ENCODE measurements around the gene NTM. TPM values are rescaled to one million over a fixed set of nuclear protein-coding genes. Genes with fewer than 3 reads are reported as not detected.

The NTM gene
- total RNA-seq, 4 donors from 2014 or later, result 0.40 to 3.1 (median 2.1) TPM; not detected in 1

DNA sequence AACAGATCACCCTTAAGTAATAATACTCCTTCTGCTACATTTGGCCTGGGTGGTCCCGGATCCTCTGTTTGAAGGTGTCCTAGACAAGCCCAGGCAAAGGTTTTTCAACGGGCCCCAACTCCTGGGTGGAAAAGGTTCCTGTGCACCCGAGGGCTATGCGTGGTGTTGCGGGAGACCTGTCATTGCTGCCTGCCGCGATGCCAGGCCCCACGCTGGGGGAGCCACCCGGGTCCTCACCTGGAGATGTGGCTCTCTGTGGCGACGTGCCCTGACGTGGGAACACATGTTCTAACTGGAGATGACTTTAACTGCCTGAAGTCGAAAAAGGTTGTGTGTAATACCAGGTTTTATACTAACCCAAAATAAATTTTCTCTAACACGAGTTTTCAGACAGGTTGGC lies 467.1 kb downstream of the NTM start:
- DNase-seq, result no peak
- TF ChIP-seq POLR2A (IDR thresholded peaks at IDR 0.05), result no peak
- intact Hi-C loops (cut with DNase I; ENCODE audit: low total_unique reads) (no loop called here), in situ Hi-C loops (cut with MboI; ENCODE audit: low pct_ligation_motif_present in 1 of 4, low pct_unique_long_range_greater_than_20kb in 1 of 4, low sequenced_read_pairs in 3 of 4) (no loop called here)
- no peak overlapping the region for H3K4me3 ChIP-seq
- no peak overlapping the region for H3K27ac ChIP-seq
- no peaks in the 10 kb centered on the region for H3K27me3 ChIP-seq
- H3K4me1 ChIP-seq, result no peaks in the 10 kb centered on the region
- no peaks in the 10 kb centered on the region for H3K36me3 ChIP-seq
- 70 to 86% methylated on average over 2 to 14 of the region's 14 CpGs for WGBS, 2 donors (ENCODE audit: low coverage in 1 of 2)
- no peaks in the 10 kb centered on the region for H3K9me3 ChIP-seq

DNA sequence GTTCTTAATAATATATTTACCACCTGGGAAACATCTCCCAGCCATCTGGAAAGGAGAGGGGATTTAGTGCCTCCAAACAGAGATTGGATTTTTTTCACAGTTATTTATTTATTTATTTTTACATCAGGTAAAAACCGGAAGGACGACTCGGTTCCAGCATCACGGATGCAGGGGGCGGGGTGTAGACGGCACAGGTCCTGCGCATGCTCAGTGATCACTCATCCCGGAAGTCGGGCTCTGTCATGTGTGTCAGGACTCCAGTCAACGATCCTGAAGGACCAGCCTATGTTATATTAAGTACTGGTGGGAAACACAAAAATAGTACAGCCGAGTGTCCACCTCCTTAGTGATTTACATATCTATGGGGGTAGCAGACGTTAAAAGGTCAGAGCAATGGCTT lies 467.6 kb downstream of the NTM start:
- Histone ChIP-seq H3K27me3 (no peaks in the 10 kb centered on the region), H3K36me3 (no peaks in the 10 kb centered on the region), H3K4me3 (no peak overlapping the region), H3K9me3 (no peaks in the 10 kb centered on the region), H3K27ac (no peak overlapping the region), H3K4me1 (no peaks in the 10 kb centered on the region)
- DNase-seq, result no peak
- in situ Hi-C loops (cut with MboI; ENCODE audit: low pct_ligation_motif_present in 1 of 4, low pct_unique_long_range_greater_than_20kb in 1 of 4, low sequenced_read_pairs in 3 of 4), result no loop called here
- 87 to 89% methylated on average over 10 to 12 of the region's 12 CpGs for WGBS, 2 donors (ENCODE audit: low coverage in 1 of 2)
- intact Hi-C loops (cut with DNase I; ENCODE audit: low total_unique reads), result no loop called here
- TF ChIP-seq, protein P1, sequence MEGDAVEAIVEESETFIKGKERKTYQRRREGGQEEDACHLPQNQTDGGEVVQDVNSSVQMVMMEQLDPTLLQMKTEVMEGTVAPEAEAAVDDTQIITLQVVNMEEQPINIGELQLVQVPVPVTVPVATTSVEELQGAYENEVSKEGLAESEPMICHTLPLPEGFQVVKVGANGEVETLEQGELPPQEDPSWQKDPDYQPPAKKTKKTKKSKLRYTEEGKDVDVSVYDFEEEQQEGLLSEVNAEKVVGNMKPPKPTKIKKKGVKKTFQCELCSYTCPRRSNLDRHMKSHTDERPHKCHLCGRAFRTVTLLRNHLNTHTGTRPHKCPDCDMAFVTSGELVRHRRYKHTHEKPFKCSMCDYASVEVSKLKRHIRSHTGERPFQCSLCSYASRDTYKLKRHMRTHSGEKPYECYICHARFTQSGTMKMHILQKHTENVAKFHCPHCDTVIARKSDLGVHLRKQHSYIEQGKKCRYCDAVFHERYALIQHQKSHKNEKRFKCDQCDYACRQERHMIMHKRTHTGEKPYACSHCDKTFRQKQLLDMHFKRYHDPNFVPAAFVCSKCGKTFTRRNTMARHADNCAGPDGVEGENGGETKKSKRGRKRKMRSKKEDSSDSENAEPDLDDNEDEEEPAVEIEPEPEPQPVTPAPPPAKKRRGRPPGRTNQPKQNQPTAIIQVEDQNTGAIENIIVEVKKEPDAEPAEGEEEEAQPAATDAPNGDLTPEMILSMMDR (IDR thresholded peaks at IDR 0.05), result no peak
- TF ChIP-seq POLR2AphosphoS5 (IDR thresholded peaks at IDR 0.05), result no peak
- no peak for TF ChIP-seq POLR2A (IDR thresholded peaks at IDR 0.05)
- TF ChIP-seq EP300 (IDR thresholded peaks at IDR 0.05; ENCODE audit: low read depth), result no peak

DNA sequence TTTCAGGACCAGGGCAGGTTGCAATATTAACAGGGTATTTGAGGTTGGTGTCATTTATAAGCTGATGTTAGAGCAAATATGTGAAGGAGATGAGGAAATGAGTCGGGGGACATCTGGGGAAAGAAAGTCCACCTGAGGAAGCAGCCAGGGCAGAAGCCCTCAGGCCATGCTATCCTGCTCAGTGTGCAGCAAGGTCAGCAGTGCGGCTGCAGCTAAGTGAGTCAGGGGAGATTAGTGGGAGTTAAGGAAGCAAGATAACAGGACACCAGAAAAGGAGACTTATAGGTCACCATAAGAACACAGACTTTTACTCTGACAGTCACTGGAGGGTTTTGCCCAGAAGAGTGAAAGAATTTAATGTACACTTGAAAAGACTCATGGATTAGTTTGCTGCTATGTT lies 468.9 kb downstream of the NTM start:
- Histone ChIP-seq H3K36me3 (no peaks in the 10 kb centered on the region), H3K9me3 (no peaks in the 10 kb centered on the region), H3K4me3 (no peak overlapping the region), H3K27me3 (no peaks in the 10 kb centered on the region), H3K4me1 (no peaks in the 10 kb centered on the region), H3K27ac (no peak overlapping the region)
- TF ChIP-seq, protein P1 (IDR thresholded peaks at IDR 0.05), result no peak
- TF ChIP-seq POLR2AphosphoS5 (IDR thresholded peaks at IDR 0.05), result no peak
- TF ChIP-seq POLR2A (IDR thresholded peaks at IDR 0.05), result no peak
- TF ChIP-seq EP300 (IDR thresholded peaks at IDR 0.05; ENCODE audit: low read depth), result no peak
- intact Hi-C loops (cut with DNase I; ENCODE audit: low total_unique reads), result no loop called here
- no peak for DNase-seq
- in situ Hi-C loops (cut with MboI; ENCODE audit: low pct_ligation_motif_present in 1 of 4, low pct_unique_long_range_greater_than_20kb in 1 of 4, low sequenced_read_pairs in 3 of 4), result no loop called here
- 75 to 82% methylated on average over 2 of the region's 2 CpGs for WGBS, 2 donors (ENCODE audit: low coverage in 1 of 2)

DNA sequence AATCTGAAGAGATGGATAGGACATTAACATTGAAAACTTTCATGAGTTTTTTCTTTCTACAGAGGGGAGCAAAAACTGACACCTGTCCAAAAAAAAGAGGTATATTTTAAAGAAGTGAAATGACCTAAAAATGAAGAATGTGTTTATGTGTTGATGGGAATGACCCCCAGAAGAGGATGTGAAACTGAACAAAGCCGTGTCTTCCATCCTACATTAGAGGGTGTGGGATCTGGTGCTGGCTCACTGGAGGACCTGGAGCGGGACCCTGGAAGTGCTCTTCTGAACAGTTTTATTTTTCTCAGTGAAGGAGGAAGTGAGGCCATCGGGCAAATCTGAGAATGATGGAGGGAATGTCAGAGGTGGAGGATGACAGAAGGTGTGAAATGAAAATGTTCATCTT lies 470.1 kb downstream of the NTM start:
- H3K27ac ChIP-seq, result no peak overlapping the region
- no peaks in the 10 kb centered on the region for H3K36me3 ChIP-seq
- H3K9me3 ChIP-seq, result no peaks in the 10 kb centered on the region
- no peaks in the 10 kb centered on the region for H3K27me3 ChIP-seq
- intact Hi-C loops (cut with DNase I; ENCODE audit: low total_unique reads) (no loop called here), in situ Hi-C loops (cut with MboI; ENCODE audit: low pct_ligation_motif_present in 1 of 4, low pct_unique_long_range_greater_than_20kb in 1 of 4, low sequenced_read_pairs in 3 of 4) (no loop called here)
- WGBS, 2 donors (ENCODE audit: low coverage in 1 of 2), result 70 to 83% methylated on average over 2 to 3 of the region's 3 CpGs
- TF ChIP-seq EP300 (IDR thresholded peaks at IDR 0.05; ENCODE audit: low read depth), result no peak
- no peak for TF ChIP-seq POLR2AphosphoS5 (IDR thresholded peaks at IDR 0.05)
- TF ChIP-seq POLR2A (IDR thresholded peaks at IDR 0.05), result no peak
- TF ChIP-seq, protein P1 (IDR thresholded peaks at IDR 0.05), result no peak
- H3K4me3 ChIP-seq, result no peak overlapping the region
- no peaks in the 10 kb centered on the region for H3K4me1 ChIP-seq
- no peak for DNase-seq

DNA sequence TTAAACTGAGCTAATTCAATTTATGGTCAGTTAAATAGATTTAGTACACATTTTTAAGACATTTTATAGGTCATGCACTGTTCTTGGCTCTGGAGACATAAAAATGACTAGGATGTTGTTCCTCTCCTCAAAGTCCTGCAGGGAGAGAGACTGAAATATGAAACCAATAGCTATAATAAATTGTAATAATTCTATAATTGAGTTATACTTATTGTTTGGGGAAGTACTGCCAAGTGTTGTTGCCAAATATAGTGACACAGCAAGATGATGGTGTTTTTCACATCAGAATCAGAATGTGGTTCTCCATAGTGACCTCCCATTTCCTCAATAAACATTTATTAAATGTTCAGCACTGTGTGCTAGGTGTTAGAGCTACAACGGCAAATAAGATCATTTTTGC lies 470.6 kb downstream of the NTM start:
- H3K27ac ChIP-seq, result no peak overlapping the region
- intact Hi-C loops (cut with DNase I; ENCODE audit: low total_unique reads) (no loop called here), in situ Hi-C loops (cut with MboI; ENCODE audit: low pct_ligation_motif_present in 1 of 4, low pct_unique_long_range_greater_than_20kb in 1 of 4, low sequenced_read_pairs in 3 of 4) (no loop called here)

More for the DNA sequence above, 470.6 kb downstream of the NTM start:
- Histone ChIP-seq H3K9me3 (no peaks in the 10 kb centered on the region), H3K4me3 (no peak overlapping the region), H3K4me1 (no peaks in the 10 kb centered on the region), H3K27me3 (no peaks in the 10 kb centered on the region), H3K36me3 (no peaks in the 10 kb centered on the region)
- TF ChIP-seq, protein P1 (IDR thresholded peaks at IDR 0.05), result no peak
- TF ChIP-seq POLR2A (IDR thresholded peaks at IDR 0.05), result no peak
- TF ChIP-seq POLR2AphosphoS5 (IDR thresholded peaks at IDR 0.05), result no peak
- no peak for TF ChIP-seq EP300 (IDR thresholded peaks at IDR 0.05; ENCODE audit: low read depth)
- no peak for DNase-seq
- 58% methylated on average over 1 of the region's 1 CpG; no CpG with 5 or more reads in 1 of the 2 donors for WGBS, 2 donors (ENCODE audit: low coverage in 1 of 2)

Measured in transverse colon (tissue), 4 donors.